VCaP (cell line): ENCODE results near the gene FAT2.

Experiments
- H3K27ac ChIP-seq: fragments of 450-650 bp; 2 replicates; pipeline ENCODE4 v1.5.1; 2017
- TF ChIP-seq, protein P1 (sequence below): fragments of 450-650 bp; conservative IDR thresholded peaks from 2 replicates; pipeline ENCODE4 v1.5.1; 2017; ENCODE audit warnings: mild to moderate bottlenecking, moderate library complexity

FAT2 gene

DNA sequence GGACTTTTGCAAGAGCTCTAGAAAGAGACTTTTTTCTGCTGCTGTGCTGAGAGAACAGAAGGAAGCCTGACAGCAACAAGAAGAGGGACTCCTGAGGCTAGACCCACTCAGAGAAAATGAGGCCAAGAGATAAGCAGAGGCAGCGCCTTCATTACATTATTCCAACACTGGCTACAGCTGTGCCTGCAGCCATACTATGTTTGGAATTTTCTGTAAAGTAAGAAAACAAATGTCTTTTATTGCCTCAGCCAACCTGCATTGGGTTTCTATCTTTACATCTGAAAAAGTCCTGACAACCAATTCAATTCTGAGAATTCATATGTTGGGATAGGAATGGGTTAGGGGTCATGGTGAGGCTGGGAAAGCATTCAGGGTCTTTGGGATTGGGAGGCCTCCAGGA, 33.7 kb downstream of the FAT2 start:
- TF ChIP-seq, protein P1, sequence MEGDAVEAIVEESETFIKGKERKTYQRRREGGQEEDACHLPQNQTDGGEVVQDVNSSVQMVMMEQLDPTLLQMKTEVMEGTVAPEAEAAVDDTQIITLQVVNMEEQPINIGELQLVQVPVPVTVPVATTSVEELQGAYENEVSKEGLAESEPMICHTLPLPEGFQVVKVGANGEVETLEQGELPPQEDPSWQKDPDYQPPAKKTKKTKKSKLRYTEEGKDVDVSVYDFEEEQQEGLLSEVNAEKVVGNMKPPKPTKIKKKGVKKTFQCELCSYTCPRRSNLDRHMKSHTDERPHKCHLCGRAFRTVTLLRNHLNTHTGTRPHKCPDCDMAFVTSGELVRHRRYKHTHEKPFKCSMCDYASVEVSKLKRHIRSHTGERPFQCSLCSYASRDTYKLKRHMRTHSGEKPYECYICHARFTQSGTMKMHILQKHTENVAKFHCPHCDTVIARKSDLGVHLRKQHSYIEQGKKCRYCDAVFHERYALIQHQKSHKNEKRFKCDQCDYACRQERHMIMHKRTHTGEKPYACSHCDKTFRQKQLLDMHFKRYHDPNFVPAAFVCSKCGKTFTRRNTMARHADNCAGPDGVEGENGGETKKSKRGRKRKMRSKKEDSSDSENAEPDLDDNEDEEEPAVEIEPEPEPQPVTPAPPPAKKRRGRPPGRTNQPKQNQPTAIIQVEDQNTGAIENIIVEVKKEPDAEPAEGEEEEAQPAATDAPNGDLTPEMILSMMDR, result no peak

DNA sequence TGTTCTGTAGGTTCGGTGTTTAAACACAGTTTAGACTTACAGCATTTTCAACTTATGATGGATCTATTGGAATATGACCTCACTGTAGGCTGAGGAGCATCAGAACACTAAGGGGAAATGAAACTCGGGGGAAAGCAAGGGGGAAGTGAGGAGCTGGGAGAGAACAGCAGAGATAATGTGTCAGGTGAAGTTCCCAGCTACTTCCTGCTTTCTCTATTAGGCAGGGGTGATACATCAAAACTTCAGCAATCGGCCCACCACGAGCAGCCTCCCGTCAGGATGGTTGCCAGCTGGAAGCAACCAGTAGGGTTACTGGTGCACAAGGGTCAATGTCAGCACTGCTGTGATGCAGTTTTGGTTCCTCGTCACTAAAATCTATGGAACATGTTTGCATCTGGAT, 34.3 kb downstream of the FAT2 start:
- no peak overlapping the region for H3K27ac ChIP-seq
- TF ChIP-seq, protein P1, result no peak

More for the DNA sequence above, 33.7 kb downstream of the FAT2 start:
- H3K27ac ChIP-seq, result no peak overlapping the region

DNA sequence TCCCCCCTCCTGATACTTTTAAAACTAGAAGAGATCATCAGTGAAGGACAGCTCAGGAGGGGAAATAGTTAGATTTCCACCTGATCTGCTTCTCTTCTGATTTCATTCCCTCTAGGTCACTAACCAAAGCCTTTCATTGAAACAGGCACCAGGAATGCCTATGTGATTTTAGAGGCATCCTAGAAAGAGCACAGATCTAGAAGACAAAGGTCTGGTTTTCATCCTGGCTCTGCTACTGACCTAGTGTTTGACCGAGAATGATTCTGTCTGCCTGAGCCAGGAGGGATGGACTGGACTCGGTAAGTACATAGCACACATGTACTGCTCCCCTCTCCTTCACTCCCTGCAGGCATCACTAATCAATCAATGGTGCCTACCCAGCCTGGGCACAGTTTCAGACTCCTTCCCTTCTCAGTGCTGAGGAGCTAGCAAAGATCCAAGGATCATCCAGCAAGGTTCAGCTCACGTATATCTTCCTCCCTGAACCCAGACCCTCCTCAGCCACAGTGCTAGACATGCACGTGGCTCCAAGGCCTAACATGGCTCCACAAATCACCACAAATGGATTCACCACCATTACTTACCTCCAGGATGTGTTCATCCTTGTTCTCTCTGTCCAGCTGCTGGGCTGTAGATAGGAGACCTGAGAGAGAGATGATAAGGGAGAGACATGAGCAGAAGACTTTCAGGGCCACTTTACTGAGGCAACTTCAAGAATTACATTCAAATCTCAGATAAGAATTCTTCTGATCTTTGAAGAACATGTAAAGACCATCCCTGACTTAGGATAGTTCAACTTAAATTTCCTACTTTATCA, 35.2 kb downstream of the FAT2 start:
- no peak overlapping the region for H3K27ac ChIP-seq
- TF ChIP-seq, protein P1, result no peak

DNA sequence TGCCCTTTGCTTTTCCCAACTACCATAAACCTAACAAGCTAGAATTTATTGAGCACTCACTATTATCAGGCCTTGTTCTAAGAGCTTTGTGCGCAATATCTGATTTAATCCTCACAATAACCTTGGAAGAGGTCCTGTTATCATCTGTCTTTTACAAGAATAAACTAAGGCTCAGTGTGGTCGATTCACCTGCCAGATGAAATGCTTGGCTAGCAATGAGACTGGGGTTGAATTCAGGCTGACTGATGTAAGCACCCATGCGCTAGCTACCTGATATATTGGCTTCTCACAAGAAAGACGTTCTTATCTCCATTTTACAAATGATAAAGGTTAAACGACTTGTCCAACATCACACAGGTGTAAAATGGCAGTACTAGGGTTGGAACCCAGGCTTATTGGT, 37.4 kb downstream of the FAT2 start:
- H3K27ac ChIP-seq, result no peak overlapping the region
- TF ChIP-seq, protein P1, result no peak

DNA sequence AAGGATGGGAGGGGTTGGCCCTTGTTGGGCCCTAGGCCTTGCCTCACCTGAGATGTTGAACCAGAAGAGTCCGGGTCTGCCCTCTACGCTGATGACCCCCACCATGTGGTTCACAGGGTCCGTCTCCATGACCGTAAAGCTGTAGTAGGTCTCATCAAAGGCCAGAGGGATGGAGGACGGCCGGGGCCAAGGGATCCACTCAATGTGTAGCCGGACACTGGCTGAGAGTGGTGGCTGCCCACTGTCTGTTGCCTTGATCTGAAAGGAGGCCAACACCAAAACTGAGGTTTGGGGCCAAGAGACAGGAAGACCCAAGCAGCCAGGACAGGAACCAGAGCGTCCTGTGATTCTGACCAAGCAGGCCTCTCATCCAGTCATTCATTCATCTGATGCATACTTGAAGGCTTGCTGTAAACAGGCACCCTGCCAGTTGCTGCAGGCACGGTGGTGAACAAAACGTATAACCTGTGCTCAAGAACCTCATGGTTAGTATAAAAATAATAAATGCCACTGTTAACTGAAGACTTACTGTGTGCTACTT, 37.9 kb downstream of the FAT2 start:
- no peak overlapping the region for H3K27ac ChIP-seq
- TF ChIP-seq, protein P1, result no peak

DNA sequence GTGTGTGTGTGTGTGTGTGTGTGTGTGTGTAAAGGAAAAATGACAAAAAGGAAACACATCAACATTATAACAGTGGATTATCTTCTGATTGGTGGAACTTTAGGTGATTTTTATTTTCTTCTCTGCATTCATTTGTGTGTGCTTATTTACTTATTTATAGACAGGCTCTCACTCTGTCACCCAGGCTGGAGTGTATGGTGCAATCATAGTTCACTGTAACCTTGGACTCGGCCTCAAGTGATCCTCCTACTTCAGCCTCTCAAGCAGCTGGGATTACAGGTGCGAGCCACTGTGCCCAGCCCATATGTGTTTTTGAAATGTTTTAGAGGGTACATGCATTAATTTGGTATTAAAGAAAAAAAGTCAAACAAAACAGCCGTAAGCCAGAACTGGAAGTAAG, 39.1 kb downstream of the FAT2 start:
- H3K27ac ChIP-seq, result no peak overlapping the region
- TF ChIP-seq, protein P1, result no peak

DNA sequence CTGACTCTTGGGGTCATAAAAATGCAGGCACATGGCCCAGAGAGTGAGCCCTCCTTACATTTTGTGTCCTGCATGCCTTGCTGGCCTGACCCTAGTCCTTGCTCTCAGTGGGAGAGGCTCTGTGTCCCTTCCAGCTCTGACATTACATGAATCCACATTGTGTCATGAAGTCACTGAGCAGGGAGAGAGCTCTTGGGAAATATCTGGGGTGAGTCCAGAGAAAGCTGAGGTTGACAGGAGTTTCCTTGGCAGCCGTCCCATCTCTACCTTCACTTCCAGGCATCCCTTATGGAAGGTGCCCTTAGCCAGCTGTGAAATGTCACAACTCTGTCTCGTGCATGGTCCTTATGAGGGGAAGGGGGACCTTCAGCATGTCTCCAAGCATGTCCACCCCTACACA, 41.0 kb downstream of the FAT2 start:
- TF ChIP-seq, protein P1, result no peak
- no peak overlapping the region for H3K27ac ChIP-seq
